ENCODE results near the gene RREB1.

RREB1 gene

DNA sequence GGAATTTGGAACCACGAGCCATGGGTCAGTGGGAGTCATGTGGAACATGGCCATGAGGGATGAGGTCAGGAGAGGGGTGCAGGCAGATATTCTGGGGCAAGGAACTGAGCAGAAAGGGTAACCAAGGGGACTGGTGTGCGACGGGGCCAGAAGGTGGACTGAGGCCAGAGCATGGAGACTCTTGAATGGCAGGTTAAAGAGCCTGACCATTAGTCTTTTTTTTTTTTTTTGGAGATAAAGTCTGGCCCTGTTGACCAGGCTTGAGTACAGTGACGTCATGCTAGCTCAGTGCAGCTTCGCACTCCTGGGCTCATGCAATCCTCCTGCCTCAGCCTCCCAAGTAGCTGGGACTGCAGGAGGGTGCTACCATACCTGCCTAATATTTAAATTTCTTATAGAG lies 64.0 kb downstream of the RREB1 start:
- H3K9me2 ChIP-seq (replicated peaks; ENCODE audit: insufficient read depth, low read length): no peaks in the 10 kb centered on the region
- TF ChIP-seq, protein P1, sequence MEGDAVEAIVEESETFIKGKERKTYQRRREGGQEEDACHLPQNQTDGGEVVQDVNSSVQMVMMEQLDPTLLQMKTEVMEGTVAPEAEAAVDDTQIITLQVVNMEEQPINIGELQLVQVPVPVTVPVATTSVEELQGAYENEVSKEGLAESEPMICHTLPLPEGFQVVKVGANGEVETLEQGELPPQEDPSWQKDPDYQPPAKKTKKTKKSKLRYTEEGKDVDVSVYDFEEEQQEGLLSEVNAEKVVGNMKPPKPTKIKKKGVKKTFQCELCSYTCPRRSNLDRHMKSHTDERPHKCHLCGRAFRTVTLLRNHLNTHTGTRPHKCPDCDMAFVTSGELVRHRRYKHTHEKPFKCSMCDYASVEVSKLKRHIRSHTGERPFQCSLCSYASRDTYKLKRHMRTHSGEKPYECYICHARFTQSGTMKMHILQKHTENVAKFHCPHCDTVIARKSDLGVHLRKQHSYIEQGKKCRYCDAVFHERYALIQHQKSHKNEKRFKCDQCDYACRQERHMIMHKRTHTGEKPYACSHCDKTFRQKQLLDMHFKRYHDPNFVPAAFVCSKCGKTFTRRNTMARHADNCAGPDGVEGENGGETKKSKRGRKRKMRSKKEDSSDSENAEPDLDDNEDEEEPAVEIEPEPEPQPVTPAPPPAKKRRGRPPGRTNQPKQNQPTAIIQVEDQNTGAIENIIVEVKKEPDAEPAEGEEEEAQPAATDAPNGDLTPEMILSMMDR (IDR thresholded peaks at IDR 0.05; ENCODE audit: insufficient read depth, low read length, poor library complexity, severe bottlenecking): no peak
- no peak for TF ChIP-seq EZH2phosphoT487 (conservative IDR thresholded peaks at IDR 0.05; ENCODE audit: low read length)
- H3K9ac ChIP-seq (ENCODE audit: low read length): no peak overlapping the region
- H3K79me2 ChIP-seq (ENCODE audit: insufficient read depth, low read length): no peaks in the 10 kb centered on the region
- no peak overlapping the region for H2AFZ ChIP-seq (ENCODE audit: low read depth, low read length, severe bottlenecking)
- no peaks in the 10 kb centered on the region for H3K36me3 ChIP-seq (ENCODE audit: low read length)
- no peaks in the 10 kb centered on the region for H3K27me3 ChIP-seq (ENCODE audit: low read length)
- no peaks in the 10 kb centered on the region for H3K9me3 ChIP-seq (ENCODE audit: insufficient read depth, low read length)
- no peak overlapping the region for H3K4me2 ChIP-seq (ENCODE audit: low read depth, low read length, poor library complexity, severe bottlenecking)
- no peaks in the 10 kb centered on the region for H3F3A ChIP-seq (ENCODE audit: insufficient read depth)
- H4K20me1 ChIP-seq (ENCODE audit: low read depth, low read length): no peaks in the 10 kb centered on the region
- no peak overlapping the region for H3K27ac ChIP-seq (ENCODE audit: low read depth, low read length)
- no peak overlapping the region for H3K4me3 ChIP-seq (ENCODE audit: insufficient read depth, low read length, poor library complexity, severe bottlenecking)

DNA sequence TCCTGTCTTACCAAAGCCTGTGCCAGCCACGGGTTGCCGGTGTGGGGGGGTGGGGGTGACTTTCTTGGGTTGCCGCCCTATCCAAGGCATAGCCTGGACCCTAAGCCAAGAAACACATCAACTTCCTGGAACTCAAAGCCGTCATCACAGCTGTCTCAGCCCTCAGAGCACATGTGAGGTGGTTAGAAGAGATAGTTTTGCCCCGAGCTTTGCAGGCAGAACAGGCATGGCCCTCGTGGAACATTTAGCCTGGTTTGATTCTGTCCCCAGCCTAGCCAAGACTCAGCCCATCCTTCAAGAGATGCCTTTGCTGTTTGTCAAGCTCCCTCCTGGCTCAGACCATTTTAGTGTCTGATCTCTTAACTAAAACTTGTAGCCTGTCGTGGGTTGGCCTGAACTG lies 64.9 kb downstream of the RREB1 start:
- Histone ChIP-seq H3K27me3 (ENCODE audit: low read length) (no peaks in the 10 kb centered on the region), H3K36me3 (ENCODE audit: low read length) (no peaks in the 10 kb centered on the region), H2AFZ (ENCODE audit: low read depth, low read length, severe bottlenecking) (no peak overlapping the region), H3F3A (ENCODE audit: insufficient read depth) (no peaks in the 10 kb centered on the region), H3K4me3 (ENCODE audit: insufficient read depth, low read length, poor library complexity, severe bottlenecking) (no peak overlapping the region), H3K9ac (ENCODE audit: low read length) (no peak overlapping the region), H3K27ac (ENCODE audit: low read depth, low read length) (no peak overlapping the region), H3K9me3 (ENCODE audit: insufficient read depth, low read length) (no peaks in the 10 kb centered on the region), H4K20me1 (ENCODE audit: low read depth, low read length) (no peaks in the 10 kb centered on the region), H3K4me2 (ENCODE audit: low read depth, low read length, poor library complexity, severe bottlenecking) (no peak overlapping the region), H3K9me2 (replicated peaks; ENCODE audit: insufficient read depth, low read length) (no peaks in the 10 kb centered on the region), H3K79me2 (ENCODE audit: insufficient read depth, low read length) (no peaks in the 10 kb centered on the region)
- no peak for TF ChIP-seq EZH2phosphoT487 (conservative IDR thresholded peaks at IDR 0.05; ENCODE audit: low read length)
- TF ChIP-seq, protein P1 (IDR thresholded peaks at IDR 0.05; ENCODE audit: insufficient read depth, low read length, poor library complexity, severe bottlenecking): no peak

DNA sequence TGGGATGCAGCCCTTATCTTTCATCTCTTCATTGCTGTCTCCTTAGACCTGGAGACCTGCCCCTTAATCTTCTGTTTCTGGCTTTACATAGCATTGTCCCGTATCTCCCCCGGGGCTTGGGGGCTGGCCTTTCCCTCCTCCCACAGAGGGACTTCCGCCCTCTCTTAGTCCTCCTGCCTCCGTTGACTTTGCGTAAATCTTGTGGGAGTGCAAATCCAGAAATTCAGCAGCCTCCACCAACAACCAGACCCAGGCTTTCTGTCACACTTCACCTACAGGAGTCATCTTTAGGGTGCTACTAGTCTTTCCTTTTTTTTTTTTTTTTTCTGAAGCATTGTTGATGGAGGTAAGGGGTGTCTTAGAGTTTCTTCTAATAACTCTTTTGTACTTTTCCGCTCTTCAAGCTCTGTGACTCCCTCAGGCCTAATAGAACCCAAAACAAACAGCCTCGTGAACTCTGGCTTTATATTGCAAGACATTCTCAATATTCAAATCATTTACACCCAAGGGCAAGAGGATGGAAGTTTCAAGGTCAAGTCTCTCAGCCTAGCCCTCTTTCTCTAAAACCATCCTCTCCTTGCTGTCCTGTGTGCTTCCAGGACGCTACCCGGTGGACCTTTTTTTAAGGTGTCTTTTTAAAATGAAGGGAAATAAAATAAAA lies 66.2 kb downstream of the RREB1 start:
- no peaks in the 10 kb centered on the region for H4K20me1 ChIP-seq (ENCODE audit: low read depth, low read length)
- no peak overlapping the region for H3K4me3 ChIP-seq (ENCODE audit: insufficient read depth, low read length, poor library complexity, severe bottlenecking)
- H3K9me2 ChIP-seq (replicated peaks; ENCODE audit: insufficient read depth, low read length): no peaks in the 10 kb centered on the region
- no peak overlapping the region for H3K4me2 ChIP-seq (ENCODE audit: low read depth, low read length, poor library complexity, severe bottlenecking)
- no peaks in the 10 kb centered on the region for H3F3A ChIP-seq (ENCODE audit: insufficient read depth)
- H3K36me3 ChIP-seq (ENCODE audit: low read length): no peaks in the 10 kb centered on the region
- H3K79me2 ChIP-seq (ENCODE audit: insufficient read depth, low read length): no peaks in the 10 kb centered on the region
- no peak for TF ChIP-seq EZH2phosphoT487 (conservative IDR thresholded peaks at IDR 0.05; ENCODE audit: low read length)
- TF ChIP-seq, protein P1 (IDR thresholded peaks at IDR 0.05; ENCODE audit: insufficient read depth, low read length, poor library complexity, severe bottlenecking): no peak
- no peak overlapping the region for H2AFZ ChIP-seq (ENCODE audit: low read depth, low read length, severe bottlenecking)
- H3K9me3 ChIP-seq (ENCODE audit: insufficient read depth, low read length): no peaks in the 10 kb centered on the region
- no peaks in the 10 kb centered on the region for H3K27me3 ChIP-seq (ENCODE audit: low read length)
- H3K9ac ChIP-seq (ENCODE audit: low read length): no peak overlapping the region
- no peak overlapping the region for H3K27ac ChIP-seq (ENCODE audit: low read depth, low read length)
